Measurements from ENCODE around the gene SOD1. TPM values are rescaled to one million over a fixed set of nuclear protein-coding genes. Genes with fewer than 3 reads are reported as not detected.

The SOD1 gene
- total and polyA plus RNA-seq, 3 donors from 2014 or later = 135 to 265 (median 170) TPM

- Histone ChIP-seq H3K36me3 (ENCODE audit: low read depth, missing control alignments) (no peaks in the 10 kb centered on the region), H3K27me3 (no peaks in the 10 kb centered on the region), H3K4me3 (no peak overlapping the region), H3K9me3 (no peaks in the 10 kb centered on the region), H3K4me1 (no peaks in the 10 kb centered on the region), H3K27ac (no peak overlapping the region)
- no peak for DNase-seq
- intact Hi-C loops (cut with DNase I; ENCODE audit: low total_unique reads) = no loop called here
- TF ChIP-seq POLR2A (IDR thresholded peaks at IDR 0.05) (no peak), CTCF (IDR thresholded peaks at IDR 0.05) (no peak)
- 95 to 97% methylated on average over 16 of the region's 16 CpGs for WGBS, 2 donors
Observed at GRCh38 chr21:31693222-31693621, 33.7 kb downstream of the SOD1 start.

- TF ChIP-seq CTCF (IDR thresholded peaks at IDR 0.05) (no peak), POLR2A (IDR thresholded peaks at IDR 0.05) (no peak)
- Histone ChIP-seq H3K4me3 (no peak overlapping the region), H3K27ac (no peak overlapping the region), H3K27me3 (no peaks in the 10 kb centered on the region), H3K4me1 (no peaks in the 10 kb centered on the region), H3K9me3 (no peaks in the 10 kb centered on the region), H3K36me3 (ENCODE audit: low read depth, missing control alignments) (no peaks in the 10 kb centered on the region)
- 91 to 92% methylated on average over 6 of the region's 6 CpGs for WGBS, 2 donors
- no peak for DNase-seq
- intact Hi-C loops (cut with DNase I; ENCODE audit: low total_unique reads) = no loop called here
Observed at GRCh38 chr21:31696424-31696823, 36.9 kb downstream of the SOD1 start.

GRCh38 chr21:31698461-31698860 lies 39.0 kb downstream of the SOD1 start:
- Histone ChIP-seq H3K9me3 (no peaks in the 10 kb centered on the region), H3K36me3 (ENCODE audit: low read depth, missing control alignments) (no peaks in the 10 kb centered on the region), H3K4me1 (no peaks in the 10 kb centered on the region), H3K4me3 (no peak overlapping the region), H3K27me3 (no peaks in the 10 kb centered on the region), H3K27ac (no peak overlapping the region)
- DNase-seq = no peak
- TF ChIP-seq CTCF (IDR thresholded peaks at IDR 0.05) (no peak), POLR2A (IDR thresholded peaks at IDR 0.05) (no peak)
- intact Hi-C loops (cut with DNase I; ENCODE audit: low total_unique reads) = no loop called here

- intact Hi-C loops (cut with DNase I; ENCODE audit: low total_unique reads) = no loop called here
- Histone ChIP-seq H3K9me3 (no peaks in the 10 kb centered on the region), H3K27ac (no peak overlapping the region), H3K4me1 (no peaks in the 10 kb centered on the region), H3K4me3 (no peak overlapping the region), H3K36me3 (ENCODE audit: low read depth, missing control alignments) (no peaks in the 10 kb centered on the region), H3K27me3 (no peaks in the 10 kb centered on the region)
- no peak for DNase-seq
- 91 to 96% methylated on average over 3 of the region's 3 CpGs for WGBS, 2 donors
- TF ChIP-seq POLR2A (IDR thresholded peaks at IDR 0.05) = no peak
- no peak for TF ChIP-seq CTCF (IDR thresholded peaks at IDR 0.05)
Observed at GRCh38 chr21:31700040-31700439, 40.5 kb downstream of the SOD1 start.

- Histone ChIP-seq H3K4me1 (no peaks in the 10 kb centered on the region), H3K9me3 (no peaks in the 10 kb centered on the region), H3K36me3 (ENCODE audit: low read depth, missing control alignments) (no peaks in the 10 kb centered on the region), H3K27me3 (no peaks in the 10 kb centered on the region), H3K4me3 (no peak overlapping the region), H3K27ac (no peak overlapping the region)
- intact Hi-C loops (cut with DNase I; ENCODE audit: low total_unique reads) = no loop called here
- DNase-seq = no peak
- TF ChIP-seq CTCF (IDR thresholded peaks at IDR 0.05) (no peak), POLR2A (IDR thresholded peaks at IDR 0.05) (no peak)
- WGBS, 2 donors = 84 to 88% methylated on average over 3 of the region's 3 CpGs
Observed at GRCh38 chr21:31706562-31706961, 47.1 kb downstream of the SOD1 start.

Measured in testis (tissue), 3 donors.